Measurements from ENCODE around the gene RNF133. TPM values are rescaled to one million over a fixed set of nuclear protein-coding genes. Genes with fewer than 3 reads are reported as not detected.

Gene RNF133
- total RNA-seq, 1 donor from 2014 or later, result 0.25 TPM

DNA sequence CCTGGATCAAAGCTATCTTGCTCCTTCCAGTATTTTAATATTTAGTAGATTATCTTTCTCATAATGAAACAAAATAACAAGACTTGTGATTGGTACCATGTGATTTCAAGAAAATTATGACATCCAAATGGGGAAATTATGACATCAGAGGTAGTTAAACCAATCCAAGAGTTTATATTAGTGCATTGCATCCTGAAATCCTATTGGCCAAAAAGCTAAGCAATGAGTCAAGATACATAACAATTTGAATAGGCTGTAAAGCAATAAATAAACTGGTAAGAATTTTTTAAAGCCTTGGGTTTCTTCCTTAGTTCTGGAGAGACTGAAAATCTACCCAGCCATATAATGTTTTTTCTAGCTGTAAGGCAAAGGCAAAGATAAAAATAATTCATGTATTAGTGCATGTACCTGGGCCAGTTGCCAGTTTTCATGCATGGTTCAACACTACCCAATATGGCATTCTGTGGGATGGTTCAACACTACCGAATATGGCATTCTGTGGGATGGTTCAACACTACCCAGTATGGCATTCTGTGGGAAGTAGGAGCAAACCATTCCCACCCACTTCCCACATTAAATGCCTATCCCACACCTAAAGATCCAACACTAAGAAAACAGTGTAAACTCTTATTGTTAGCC, 4.1 kb upstream of the RNF133 start, which contains the start of gene RNF148:
Gene RNF148, minus strand, starts transcription at position 51 of the 639 bp plus-strand sequence. CDS start 172 bp downstream, outside the sequence.
- Mint-ChIP-seq H3K36me3 (no peaks in the 10 kb centered on the region), H3K4me1 (no peaks in the 10 kb centered on the region), H3K9me3 (no peaks in the 10 kb centered on the region), H3K27ac (no peak within 1 kb of the TSS), H3K4me3 (no peak within 1 kb of the TSS), H3K27me3 (ENCODE audit: low read depth) (no peaks in the 10 kb centered on the region)
- TF ChIP-seq, protein P1, sequence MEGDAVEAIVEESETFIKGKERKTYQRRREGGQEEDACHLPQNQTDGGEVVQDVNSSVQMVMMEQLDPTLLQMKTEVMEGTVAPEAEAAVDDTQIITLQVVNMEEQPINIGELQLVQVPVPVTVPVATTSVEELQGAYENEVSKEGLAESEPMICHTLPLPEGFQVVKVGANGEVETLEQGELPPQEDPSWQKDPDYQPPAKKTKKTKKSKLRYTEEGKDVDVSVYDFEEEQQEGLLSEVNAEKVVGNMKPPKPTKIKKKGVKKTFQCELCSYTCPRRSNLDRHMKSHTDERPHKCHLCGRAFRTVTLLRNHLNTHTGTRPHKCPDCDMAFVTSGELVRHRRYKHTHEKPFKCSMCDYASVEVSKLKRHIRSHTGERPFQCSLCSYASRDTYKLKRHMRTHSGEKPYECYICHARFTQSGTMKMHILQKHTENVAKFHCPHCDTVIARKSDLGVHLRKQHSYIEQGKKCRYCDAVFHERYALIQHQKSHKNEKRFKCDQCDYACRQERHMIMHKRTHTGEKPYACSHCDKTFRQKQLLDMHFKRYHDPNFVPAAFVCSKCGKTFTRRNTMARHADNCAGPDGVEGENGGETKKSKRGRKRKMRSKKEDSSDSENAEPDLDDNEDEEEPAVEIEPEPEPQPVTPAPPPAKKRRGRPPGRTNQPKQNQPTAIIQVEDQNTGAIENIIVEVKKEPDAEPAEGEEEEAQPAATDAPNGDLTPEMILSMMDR (IDR thresholded peaks at IDR 0.05; ENCODE audit: unreplicated experiment), result no peak
- no peak for DNase-seq (ENCODE audit: low spot score in 2 of 2, unreplicated experiment in 2 of 2)

DNA sequence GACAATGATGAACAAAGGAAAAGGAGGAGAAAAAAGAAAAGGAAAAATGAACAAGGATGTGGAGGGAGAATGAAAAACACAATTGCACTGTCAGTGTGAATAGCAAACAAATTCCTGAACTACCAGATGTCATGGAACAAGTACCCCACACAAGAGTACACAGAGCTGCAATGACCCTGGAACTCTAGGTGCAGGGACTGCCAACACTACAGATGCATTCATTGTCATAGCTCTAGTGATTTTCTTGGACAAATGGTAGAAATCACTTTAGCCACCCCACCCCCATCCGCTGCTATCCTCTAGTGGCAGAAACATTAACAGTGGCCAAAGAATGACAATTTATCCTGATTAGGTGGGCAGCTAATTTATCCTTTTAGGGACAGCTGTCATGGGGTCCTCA, 3.1 kb downstream of the RNF133 start:
- Mint-ChIP-seq H3K27me3 (ENCODE audit: low read depth) (no peaks in the 10 kb centered on the region), H3K27ac (no peak overlapping the region), H3K4me3 (no peak overlapping the region), H3K36me3 (no peaks in the 10 kb centered on the region), H3K4me1 (no peaks in the 10 kb centered on the region), H3K9me3 (peaks cover 6% of the 10 kb centered on the region)
- TF ChIP-seq, protein P1 (IDR thresholded peaks at IDR 0.05; ENCODE audit: unreplicated experiment), result no peak
- no peak for DNase-seq (ENCODE audit: low spot score in 2 of 2, unreplicated experiment in 2 of 2)

DNA sequence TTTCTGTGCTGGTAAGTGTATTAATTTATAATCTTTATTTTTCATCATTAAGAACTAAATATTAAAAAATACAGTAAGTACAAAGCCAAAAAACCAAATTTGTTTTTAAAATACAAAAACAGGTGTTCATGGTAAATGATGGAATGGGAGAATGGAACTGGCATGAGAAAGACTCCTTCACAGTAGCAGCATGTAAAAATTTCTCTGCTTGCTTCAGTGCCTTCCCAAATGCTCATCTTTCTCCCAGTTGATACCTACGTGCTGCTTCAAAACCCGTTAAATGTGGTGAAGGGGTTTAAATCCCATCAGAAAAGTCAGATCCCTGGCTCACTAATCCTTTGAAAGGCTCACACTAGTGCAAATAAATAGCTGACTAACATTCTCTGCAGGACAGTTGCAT, 4.2 kb downstream of the RNF133 start:
- Mint-ChIP-seq H3K9me3 (peaks cover 6% of the 10 kb centered on the region), H3K4me3 (no peak overlapping the region), H3K27me3 (ENCODE audit: low read depth) (no peaks in the 10 kb centered on the region), H3K36me3 (no peaks in the 10 kb centered on the region), H3K4me1 (no peaks in the 10 kb centered on the region), H3K27ac (no peak overlapping the region)
- no peak for DNase-seq (ENCODE audit: low spot score in 2 of 2, unreplicated experiment in 2 of 2)
- TF ChIP-seq, protein P1 (IDR thresholded peaks at IDR 0.05; ENCODE audit: unreplicated experiment), result no peak

DNA sequence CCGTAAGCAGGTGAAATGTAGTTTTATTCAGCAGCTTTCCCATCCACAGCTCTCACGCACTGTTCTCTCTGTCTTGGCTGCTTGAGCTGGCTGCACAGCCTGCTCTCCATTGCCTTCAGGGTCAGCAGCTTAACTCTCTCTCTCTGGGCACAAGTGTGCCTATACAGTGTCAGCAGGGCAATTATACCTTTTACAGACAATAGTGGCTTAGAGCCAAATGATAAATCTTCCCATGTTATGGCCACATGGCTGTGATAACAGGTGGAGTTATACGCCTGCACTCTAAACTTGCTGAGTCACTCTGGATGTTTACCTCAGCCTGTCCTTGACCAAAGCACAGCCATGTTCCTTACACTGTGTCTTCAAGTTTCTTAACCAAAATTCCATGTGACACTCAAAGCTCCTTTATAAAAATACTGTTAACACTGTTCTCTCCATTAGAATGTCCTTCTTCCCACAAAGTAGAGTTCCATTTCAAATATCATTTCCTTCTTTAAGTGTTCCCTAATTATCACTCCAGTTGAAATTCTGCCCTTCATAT, 6.1 kb downstream of the RNF133 start:
- H3K27ac Mint-ChIP-seq, result no peak overlapping the region
- H3K9me3 Mint-ChIP-seq, result peaks cover 6% of the 10 kb centered on the region
- no peaks in the 10 kb centered on the region for H3K4me1 Mint-ChIP-seq
- no peak for DNase-seq (ENCODE audit: low spot score in 2 of 2, unreplicated experiment in 2 of 2)
- no peaks in the 10 kb centered on the region for H3K27me3 Mint-ChIP-seq (ENCODE audit: low read depth)
- no peaks in the 10 kb centered on the region for H3K36me3 Mint-ChIP-seq
- H3K4me3 Mint-ChIP-seq, result no peak overlapping the region
- TF ChIP-seq, protein P1 (IDR thresholded peaks at IDR 0.05; ENCODE audit: unreplicated experiment), result no peak

DNA sequence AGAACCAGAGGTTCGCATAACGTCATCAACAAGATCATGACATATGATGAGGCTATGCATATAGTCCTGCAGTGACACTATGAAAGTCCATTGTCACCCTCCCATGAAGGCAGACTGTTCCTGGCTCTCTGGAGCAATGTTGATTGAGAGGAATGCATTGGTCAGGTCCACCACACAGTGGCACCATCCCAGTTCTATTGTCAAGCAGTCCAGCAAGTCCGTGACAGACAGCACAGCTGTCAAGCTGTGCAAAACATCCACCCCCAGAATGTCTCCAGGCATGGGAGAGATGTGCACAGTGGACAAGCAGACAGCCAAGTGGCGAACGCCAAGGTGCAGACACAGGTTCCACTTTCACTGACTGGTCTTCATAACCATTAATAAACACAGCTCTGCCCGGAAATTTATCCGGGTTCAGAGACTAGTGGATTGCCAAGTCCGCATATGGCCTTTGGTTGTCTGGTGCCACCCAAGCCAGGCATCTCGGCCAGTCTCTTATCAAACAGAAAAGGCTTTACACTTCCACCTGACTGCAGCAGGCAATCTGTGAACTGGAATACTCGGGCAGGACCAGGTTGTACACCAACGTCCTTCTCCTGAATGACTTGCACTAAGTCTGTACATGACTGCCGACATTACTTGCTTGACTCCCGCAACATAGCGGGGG, 7.2 kb downstream of the RNF133 start:
- Mint-ChIP-seq H3K27ac (no peak overlapping the region), H3K36me3 (no peaks in the 10 kb centered on the region), H3K4me1 (no peaks in the 10 kb centered on the region), H3K9me3 (peaks cover 6% of the 10 kb centered on the region), H3K27me3 (ENCODE audit: low read depth) (peaks cover 3% of the 10 kb centered on the region), H3K4me3 (no peak overlapping the region)
- DNase-seq (ENCODE audit: low spot score in 2 of 2, unreplicated experiment in 2 of 2), result no peak
- TF ChIP-seq, protein P1 (IDR thresholded peaks at IDR 0.05; ENCODE audit: unreplicated experiment), result no peak

Data from mesothelial cell of epicardium (in vitro differentiated cells).